HepG2 (cell line): ENCODE measurements around the gene VEGFA. TPM values are rescaled to one million over a fixed set of nuclear protein-coding genes. Genes with fewer than 3 reads are reported as not detected.

Experiments used
- ARID4A ChIP-seq: sonication (generic); formaldehyde crosslinking; IDR thresholded peaks from 2 replicates; pipeline ENCODE4 v1.5.0; 2020; ENCODE audit warnings: mild to moderate bottlenecking, missing genetic modification reagents, borderline replicate concordance
- BCL6 ChIP-seq: IDR thresholded peaks from 2 replicates; pipeline ENCODE4 v1.6.1; 2016; ENCODE audit warnings: missing genetic modification reagents, missing compliant biosample characterization
- CAMTA2 ChIP-seq: sonication (generic); formaldehyde crosslinking; IDR thresholded peaks from 2 replicates; pipeline ENCODE4 v1.4.0; 2020; ENCODE audit warnings: mild to moderate bottlenecking, missing genetic modification reagents, borderline replicate concordance
- EEA1 ChIP-seq: sonication (generic); formaldehyde crosslinking; IDR thresholded peaks from 2 replicates; pipeline ENCODE4 v1.5.1; 2020; ENCODE audit warnings: mild to moderate bottlenecking, missing genetic modification reagents, borderline replicate concordance
- FUBP1 ChIP-seq: sonication (generic); formaldehyde crosslinking; IDR thresholded peaks from 2 replicates; pipeline ENCODE4 v1.5.1; 2020; ENCODE audit warnings: missing genetic modification reagents, mild to moderate bottlenecking, borderline replicate concordance
- STAT6 ChIP-seq: sonication (generic); formaldehyde crosslinking; IDR thresholded peaks from 2 replicates; pipeline ENCODE4 v1.4.0; 2020; ENCODE audit warnings: missing genetic modification reagents, mild to moderate bottlenecking, borderline replicate concordance
- THAP9 ChIP-seq: sonication (generic); formaldehyde crosslinking; IDR thresholded peaks from 2 replicates; pipeline ENCODE4; 2020; ENCODE audit warnings: missing genetic modification reagents, mild to moderate bottlenecking, borderline replicate concordance
- ZBTB46 ChIP-seq: sonication (generic); formaldehyde crosslinking; IDR thresholded peaks from 2 replicates; pipeline ENCODE4 v1.4.0; 2020; ENCODE audit warnings: mild to moderate bottlenecking, missing genetic modification reagents, borderline replicate concordance
- ZNF317 ChIP-seq: sonication (generic); formaldehyde crosslinking; IDR thresholded peaks from 2 replicates; pipeline ENCODE4 v1.5.0; 2020; ENCODE audit warnings: mild to moderate bottlenecking, missing genetic modification reagents
- ZNF326 ChIP-seq: sonication (generic); formaldehyde crosslinking; IDR thresholded peaks from 2 replicates; pipeline ENCODE4 v1.4.0; 2020; ENCODE audit warnings: missing genetic modification reagents, borderline replicate concordance
- ZNF703 ChIP-seq: sonication (generic); formaldehyde crosslinking; IDR thresholded peaks from 2 replicates; pipeline ENCODE4 v1.5.1; 2020; ENCODE audit warnings: missing genetic modification reagents, mild to moderate bottlenecking, moderate library complexity, borderline replicate concordance
- polyA plus RNA-seq, 8 experiments: library from polyadenylated mRNA; depleted of rRNA in 3 of 8; stranded (reverse) in 7 of 8; unstranded in 1 of 8; fragments of >200 nt; fragmentation: Illumina TruSeq in 4 of 8; extraction: Trizol in 4 of 8; gene quantifications; 2 replicates each; pipeline versions ENCODE4 v1.2.1 to v1.2.3, GENCODE V29; 2011 to 2016; ENCODE audit warnings: low read depth in 4 of 8, missing spikeins in 1 of 8, mixed read lengths in 1 of 8; ENCODE audit not compliant: insufficient read depth in 1 of 8
- total RNA-seq, 5 experiments: library from RNA; depleted of rRNA; stranded (reverse); fragments of >200 nt; fragmentation: Illumina TruSeq; extraction: Trizol; gene quantifications; 2 replicates each; pipeline ENCODE4 v1.2.3, GENCODE V29; 2016; ENCODE audit warnings: low read depth in 1 of 5

The VEGFA gene
- total and polyA plus RNA-seq, 2 of the 13 experiments (the other 11 are each of a cell fraction or from before 2014, with no cell fraction given): 68.1 to 629 TPM

GRCh38 chr6:43769526-43770371, at the start of gene VEGFA (continued):
- peak; percentile 85; the same call in 1 of the 2 replicates for TF ChIP-seq STAT6
- TF ChIP-seq ZNF317 (CRISPR knock-in tag): peak; percentile 37; the same call in 1 of the 2 replicates
- TF ChIP-seq ZNF326 (CRISPR knock-in tag): no peak
- TF ChIP-seq ARID4A (CRISPR knock-in tag): peak; percentile 63; the same call in 1 of the 2 replicates
- no peak for TF ChIP-seq EEA1 (CRISPR knock-in tag)
- TF ChIP-seq CAMTA2 (CRISPR knock-in tag): no peak
- no peak for TF ChIP-seq THAP9
- no peak for TF ChIP-seq ZBTB46 (CRISPR knock-in tag)
- 0 out of 2 replicates have a peak, but pooled peaks have one; percentile 33 for TF ChIP-seq FUBP1 (CRISPR knock-in tag)
- TF ChIP-seq ZNF703 (CRISPR knock-in tag): peak; percentile 15; the same call in 1 of the 2 replicates
- peak; percentile 25; the same call in 1 of the 2 replicates for TF ChIP-seq BCL6 (CRISPR knock-in tag)
